Endothelial cell of hepatic sinusoid (primary cell): ENCODE data around the gene ZNF683.
"Not testable (repeated sequence)": the region's sequence is repeated elsewhere in the genome, so short reads cannot be mapped to it uniquely, and the experiment has no call there.

Source experiments
- in situ Hi-C: cut with HindIII; loops from 2 replicates; pipeline ENCODE4 v1.10.0; 2017; ENCODE audit warnings: low sequenced_read_pairs

ZNF683 gene

DNA sequence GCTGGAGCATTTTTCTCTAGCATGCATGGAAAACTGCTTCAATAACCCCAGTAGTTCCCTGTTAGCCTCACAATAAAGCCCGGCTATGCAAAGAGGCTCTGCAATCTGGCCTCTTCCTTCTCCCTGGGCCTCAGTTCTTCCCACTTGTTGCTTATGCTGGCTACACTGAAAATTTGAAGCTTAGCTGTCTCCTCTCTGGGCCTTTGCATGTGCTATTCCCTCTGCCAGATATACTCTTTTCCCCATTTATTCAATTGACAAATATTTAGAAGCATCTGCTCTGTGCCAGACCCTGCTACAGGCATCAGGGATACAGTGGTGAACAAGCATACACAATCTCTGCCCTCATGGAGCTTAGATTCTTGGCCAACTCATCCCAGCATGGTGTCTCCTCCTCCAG lies 33.9 kb downstream of the ZNF683 start:
- in situ Hi-C loops: no loop called here

DNA sequence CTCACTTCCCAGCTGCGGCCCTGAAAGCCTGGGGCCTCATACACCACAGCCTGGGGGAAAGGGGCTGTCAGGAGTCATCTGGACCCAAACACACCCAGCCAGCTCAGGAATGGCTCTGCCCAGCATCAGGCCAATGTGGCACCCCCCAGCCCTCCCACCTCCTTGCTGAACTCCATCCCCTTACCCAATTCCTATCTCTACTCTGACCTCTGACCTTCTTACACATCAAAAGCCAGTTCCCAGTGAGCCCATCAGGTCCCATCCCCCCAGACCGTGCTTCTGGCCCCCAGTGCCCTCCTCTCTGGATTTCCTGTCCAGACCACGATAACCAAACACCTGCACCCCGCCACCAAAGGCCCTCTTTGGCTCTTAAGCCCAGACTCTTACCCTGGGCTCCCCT lies 34.9 kb downstream of the ZNF683 start:
- in situ Hi-C loops: no loop called here

DNA sequence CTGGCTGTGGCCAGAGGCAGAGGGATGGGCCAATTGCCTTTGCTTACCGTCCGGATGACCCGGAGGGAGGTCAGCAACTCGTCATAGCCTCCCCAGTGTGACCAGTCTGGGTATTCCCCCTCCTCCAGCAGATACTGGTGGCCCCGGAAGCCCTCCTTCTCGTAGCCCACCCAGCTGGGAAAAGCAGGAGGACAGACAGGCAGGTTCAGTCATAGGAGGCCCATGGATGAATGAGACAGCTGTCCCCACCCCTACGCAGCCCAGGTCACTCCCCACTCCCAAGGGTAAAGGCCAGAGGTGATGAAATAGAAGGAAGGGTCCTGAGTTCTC lies 35.4 kb downstream of the ZNF683 start:
- in situ Hi-C loops: no loop called here

DNA sequence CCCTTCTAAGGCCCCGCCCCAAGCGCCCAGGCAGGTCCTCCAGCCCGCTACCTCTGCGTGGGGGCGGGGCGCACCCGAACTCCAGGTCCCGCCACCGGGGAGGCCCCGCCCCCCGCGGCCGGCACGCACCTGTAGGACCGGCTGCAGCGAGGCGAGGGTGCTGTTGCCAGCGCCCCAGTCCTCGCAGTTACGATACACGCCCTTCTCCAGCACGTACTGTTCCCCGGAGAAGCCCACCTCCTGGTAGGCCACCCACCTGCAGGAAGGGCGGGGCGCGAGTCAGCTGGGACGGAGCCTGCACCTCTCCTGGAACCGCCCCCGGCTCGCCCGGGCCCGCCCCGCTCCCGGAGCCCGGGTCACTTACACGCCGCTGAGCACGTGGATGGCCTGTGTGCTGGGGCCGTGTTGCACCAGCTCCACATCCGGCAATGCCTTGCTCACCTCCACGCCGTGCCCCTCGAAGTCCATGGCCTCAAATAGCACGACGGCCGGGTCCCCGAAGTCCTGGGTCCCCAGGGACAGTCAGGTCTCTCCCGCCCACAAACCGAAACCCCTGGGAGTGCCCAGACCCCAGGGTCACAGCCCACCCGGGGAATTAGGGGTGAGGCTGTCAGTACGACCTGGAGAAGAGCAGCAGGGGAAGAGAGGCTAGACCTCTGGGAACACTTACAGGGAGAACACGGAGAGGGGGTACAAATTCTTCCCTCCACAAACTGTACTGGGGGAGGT lies 35.9 kb downstream of the ZNF683 start:
- in situ Hi-C loops: no loop called here

DNA sequence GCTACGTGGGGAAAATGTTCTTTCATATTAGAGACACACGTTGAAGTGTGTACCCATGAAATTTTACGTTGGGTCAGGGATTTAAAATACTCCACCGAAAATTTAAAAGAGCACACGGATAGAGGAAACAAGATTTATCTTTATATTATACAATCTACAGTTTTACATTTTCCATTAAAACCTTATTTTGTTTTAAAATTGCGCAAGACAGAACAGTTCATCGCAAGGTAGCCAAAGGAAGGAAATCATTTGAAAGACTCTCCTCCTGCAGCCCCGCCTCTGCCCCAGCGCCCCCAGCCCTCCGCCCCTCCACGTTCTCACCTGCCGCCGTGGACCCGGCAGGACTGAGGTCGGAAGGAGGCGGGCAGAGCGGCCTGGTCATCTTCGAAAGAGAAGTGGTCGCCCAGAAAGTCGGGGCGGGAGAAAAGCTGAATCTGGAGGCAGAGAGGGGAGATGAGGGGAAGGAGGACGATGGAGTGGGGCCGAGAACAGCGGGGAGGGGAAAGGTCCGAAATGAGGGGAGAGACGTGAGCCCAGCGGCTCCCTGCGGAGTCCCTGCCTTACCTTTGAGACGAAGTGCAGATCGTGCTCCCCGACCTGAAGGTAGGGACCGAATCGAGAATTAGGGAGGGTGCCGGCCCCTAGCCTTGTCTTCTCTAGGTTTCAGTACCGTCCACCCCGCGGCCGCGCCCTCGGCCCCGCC lies 36.6 kb downstream of the ZNF683 start:
- in situ Hi-C loops: no loop called here

DNA sequence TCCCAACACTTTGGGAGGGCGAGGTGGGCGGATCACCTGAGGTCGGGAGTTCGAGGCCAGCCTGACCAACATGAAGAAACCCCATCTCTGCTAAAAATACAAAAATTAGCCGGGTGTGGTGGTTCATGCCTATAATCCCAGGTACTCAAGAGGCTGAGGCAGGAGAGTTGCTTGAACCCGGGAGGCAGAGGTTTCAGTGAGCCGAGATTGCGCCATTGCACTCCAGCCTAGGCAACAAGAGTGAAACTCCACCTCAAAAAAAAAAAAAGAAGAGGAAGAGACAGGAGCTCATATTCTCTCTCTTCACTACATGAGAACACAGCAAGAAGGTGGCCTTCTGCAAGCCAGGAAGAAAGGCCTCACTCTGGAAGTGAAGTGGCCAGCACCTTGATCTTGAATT lies 39.2 kb downstream of the ZNF683 start:
- in situ Hi-C loops: not testable (repeated sequence)

DNA sequence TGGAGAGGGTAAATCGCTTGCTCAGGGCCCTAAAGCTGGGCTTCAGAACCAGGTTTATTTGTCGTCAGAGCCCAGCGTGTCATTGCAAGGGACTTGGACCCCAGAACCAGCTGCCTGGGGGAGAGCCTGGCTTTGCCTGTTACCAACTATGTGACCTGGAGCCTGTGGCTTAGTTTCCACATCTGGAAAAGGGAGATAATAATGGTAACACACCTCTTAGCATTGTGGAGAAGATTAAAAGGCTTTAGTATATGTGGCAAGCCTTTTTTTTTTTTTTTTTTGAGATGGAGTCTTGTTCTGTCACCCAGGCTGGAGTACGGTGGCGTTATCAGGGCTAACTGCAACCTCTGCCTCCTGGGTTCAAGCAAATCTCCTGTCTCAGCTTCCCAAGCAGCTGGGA lies 42.3 kb downstream of the ZNF683 start:
- in situ Hi-C loops: no loop called here

DNA sequence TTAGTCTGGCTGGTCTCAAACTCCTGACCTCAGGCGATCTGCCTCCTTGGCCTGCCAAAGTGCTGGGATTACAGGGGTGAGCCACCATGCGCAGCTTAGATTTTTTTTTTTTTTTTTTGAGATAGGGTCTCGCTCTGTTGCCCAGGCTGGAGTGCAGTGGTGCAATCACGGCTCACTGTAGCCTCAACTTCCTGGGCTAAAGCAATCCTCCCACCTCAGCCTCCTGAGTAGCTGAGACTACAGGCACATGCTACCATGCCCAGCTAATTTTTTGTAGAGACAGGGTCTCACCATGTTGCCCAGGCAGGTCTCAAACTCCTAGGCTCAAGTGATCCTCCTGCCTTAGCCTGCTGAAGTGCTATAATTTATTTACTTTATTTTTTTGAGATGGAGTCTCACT lies 43.2 kb downstream of the ZNF683 start:
- in situ Hi-C loops: not testable (repeated sequence)

DNA sequence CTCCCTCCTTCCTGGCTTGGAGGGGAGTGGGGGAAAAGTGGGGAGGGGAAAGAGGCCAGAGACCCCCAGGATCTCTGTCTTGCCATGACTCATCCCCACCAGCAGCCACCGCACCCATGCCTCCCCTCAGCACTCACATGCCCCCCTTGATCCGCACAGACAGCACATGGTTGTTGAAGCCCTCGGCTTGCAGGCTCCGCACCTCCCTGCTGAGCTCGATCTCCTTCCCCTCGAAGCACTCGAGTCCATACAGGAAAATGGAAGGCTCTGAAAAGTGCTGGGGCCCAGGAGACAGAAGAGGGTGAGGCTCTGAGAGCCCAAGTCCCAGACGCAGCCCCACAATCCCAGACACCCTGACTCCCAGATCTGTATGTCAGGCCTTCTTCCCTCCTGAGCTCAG lies 44.0 kb downstream of the ZNF683 start:
- in situ Hi-C loops: no loop called here

DNA sequence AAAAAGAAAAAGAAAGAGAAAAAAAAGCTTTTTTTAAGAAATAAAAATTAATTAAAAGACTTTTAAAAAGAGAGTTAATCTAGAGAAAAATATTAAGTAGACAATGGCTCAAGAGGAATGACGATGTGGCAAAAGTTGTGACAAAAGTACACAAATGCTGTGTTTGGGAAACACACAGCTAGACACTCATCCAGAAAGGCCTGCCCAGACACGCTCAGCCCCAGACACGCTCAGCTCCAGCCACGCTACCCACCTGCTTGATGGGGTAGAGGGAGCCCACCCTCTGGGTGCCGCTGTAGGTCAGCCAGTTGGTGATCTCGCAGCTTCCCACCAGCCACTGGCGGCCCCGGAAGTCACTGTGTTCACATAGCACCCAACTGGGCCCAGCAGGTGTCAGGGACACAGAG lies 44.6 kb downstream of the ZNF683 start:
- in situ Hi-C loops: no loop called here

DNA sequence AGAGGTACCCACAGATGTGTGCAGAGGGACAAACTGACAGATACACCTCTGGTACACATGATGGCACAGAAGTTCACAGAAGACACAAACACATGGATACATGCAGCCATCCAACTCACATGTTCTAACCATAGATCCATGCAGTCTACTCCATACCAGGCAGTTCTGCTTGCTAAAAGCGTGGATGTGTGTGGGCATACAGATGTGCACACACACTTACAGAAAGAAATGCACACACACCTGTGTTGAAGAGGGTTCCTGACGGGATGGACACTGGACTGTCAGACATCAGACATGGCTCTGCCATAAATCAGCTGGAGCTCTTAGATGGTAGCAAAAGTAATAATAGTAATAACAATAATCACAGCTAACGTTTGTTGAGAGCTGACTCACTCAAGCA lies 48.0 kb downstream of the ZNF683 start:
- in situ Hi-C loops: no loop called here

DNA sequence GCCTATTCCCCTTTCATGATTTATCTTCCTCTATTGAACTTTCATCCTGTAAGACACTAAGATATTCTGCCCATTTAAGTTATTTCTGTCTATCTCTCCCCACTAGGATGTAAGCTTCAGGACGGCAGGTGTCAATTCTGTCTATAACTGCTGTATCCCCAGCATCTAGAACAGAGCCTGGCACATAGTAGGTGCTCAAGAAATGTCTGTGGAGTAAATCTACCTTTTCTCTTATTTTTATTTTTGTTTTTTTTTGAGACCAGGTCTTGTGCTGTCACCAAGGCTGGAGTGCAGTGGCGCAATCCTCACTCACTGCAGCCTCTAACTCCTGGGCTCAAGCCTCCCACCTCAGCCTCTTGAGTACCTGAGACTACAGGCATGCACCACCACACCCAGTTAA lies 49.2 kb downstream of the ZNF683 start:
- in situ Hi-C loops: no loop called here

DNA sequence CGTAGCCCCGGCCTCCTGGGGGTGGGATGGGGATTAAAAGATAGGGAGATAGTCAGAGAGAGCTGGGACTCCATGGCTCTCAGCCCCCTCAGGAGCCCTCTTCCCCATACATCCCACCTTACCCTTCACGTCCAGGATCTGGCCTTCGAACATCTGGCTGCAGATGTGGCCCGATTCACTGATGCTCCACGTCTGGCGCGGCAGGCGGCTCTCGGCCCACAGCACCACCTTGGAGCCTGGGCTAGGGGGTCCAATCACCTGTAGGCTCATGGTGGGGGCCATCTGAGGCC lies 50.6 kb downstream of the ZNF683 start:
- in situ Hi-C loops: no loop called here

DNA sequence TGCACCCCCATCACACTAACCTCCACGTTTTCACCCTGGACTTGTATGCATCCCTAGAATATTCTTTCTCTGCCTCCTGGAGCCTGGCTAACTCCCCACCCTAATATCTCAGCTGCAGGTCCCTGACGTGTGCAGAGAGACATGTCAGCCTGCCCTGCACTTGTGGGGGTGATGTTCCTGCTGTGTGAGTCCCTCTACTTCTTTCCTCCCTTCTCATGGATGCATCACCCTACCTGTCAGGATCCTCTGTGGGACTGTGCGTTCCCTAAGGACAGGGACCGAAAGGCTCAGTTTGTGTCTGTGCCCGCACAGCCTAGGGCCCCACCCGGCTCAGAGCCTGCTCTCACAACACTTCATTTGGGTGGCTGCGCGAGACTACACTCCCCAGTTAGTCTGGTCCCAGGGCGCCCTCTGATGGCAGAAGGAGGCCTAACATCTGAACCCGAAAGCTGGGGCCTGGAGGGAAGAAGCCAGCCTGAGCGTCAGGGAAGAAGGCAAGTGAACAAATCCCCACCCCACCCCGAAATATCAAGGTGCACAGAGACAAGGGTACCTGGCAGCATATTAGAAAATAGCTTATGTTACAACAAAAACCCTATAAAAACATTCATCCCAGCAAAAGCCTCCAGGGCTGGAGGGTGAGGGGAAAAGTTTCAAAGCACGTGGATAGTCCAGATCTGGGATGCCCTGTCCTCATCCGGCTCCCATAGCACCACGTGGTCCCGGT lies 51.1 kb downstream of the ZNF683 start:
- in situ Hi-C loops: no loop called here

DNA sequence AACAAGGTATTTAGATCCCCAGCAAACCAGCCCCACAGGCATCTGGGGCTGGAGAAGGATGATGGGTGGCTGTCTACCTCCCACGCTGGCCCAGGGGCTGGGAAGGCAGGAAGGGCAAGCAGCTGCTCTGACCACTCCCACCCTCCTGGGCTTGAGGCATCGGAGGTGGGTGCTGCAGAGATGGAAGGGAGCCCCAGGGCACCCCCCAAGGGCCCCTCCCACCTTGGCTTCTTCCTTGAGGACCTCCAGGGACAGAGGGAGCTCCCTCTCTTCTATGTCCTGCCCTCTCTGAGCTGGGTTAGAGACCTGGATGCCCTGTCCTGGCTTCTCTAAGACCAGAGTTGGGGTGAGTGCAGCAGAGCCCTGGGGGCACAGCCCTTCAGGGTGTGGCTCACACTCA lies 51.7 kb downstream of the ZNF683 start:
- in situ Hi-C loops: no loop called here

DNA sequence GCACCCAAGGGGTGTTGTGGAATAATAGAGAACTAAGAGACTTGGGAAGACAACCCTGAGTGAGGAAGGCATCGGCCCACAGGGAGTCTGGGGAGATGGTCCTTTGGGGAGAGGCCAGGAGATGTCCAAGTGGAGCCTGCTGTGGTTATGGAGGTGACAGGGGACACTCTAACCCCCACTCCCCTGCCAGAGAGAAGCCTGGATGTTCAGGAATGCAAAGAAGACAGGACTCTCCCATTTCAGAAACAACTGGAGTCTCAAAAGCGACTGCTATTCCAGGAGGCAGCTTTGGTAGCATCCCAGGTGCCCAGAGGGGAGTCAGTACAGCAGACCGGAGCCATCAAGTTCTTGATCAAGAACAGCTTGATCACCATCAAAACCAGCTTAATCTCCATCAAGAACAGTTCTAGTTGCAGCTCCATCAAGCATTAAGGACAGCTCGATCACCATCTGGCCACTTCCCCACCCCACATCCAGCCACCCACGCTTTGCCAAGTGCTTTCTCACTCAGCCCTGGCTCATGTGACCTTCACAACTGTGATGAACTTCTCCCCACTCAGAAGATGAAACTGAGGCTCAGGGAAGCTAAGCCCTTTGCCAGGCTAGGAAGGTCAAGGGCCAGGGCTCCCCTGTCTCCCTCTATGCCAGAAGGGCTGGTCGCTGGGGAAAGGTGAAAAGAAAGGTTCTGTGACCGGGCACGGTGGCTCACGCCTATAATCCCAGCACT lies 54.0 kb downstream of the ZNF683 start:
- in situ Hi-C loops: no loop called here

DNA sequence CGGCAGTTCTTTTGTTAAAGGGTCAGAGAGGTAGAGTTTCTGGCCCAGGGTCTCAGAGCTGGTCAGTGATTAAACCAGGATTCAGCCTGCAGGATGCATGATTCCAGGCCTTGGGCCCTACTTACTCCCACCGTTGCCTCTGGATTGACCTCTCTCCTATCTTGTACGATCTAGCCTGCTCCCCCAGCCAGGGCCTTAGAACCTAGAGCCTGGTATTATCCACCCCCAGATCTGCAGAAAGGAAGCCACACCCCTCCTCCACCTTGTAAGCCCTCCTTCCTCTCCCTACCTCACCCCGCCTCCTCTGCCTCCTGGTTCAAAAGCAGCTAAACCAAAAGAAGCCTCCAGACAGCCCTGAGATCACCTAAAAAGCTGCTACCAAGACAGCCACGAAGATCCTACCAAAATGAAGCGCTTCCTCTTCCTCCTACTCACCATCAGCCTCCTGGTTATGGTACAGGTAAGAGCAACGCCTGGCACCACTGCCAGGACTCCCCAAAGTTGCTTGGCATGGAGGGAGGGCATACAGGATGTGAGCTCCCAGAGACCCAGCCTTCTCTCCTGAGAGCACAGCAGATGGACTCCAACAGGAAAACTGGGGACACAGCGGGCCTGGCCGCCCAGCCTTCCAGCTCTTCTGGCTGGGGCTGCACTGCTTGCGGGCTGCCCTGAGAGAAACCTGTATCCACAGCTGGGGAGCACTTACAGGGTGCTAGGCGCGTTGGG lies 54.8 kb downstream of the ZNF683 start, which contains the start of gene CD52:
CD52 (plus strand) TSS at position 347 of the 726 bp plus-strand sequence; CDS start at position 407, 60 bp downstream.
- in situ Hi-C loops: no loop called here

DNA sequence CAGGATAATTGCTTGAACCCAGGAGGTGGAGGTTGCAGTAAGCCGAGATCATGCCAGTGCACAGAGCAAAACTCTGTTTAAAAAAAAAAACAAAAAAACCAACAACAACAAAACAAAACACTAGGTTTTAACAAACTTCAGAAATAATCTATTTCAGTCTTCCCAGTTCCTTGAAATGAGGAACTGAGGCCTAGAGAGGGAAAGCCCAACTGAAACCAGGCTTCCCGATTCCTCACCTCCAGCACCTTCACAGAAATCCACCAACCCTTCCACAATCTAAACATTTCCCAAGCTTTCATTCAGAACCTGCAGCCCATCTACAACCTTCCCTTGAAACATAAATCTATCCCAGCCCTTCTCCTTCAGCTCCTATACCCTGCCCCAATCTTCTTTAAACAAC lies 55.4 kb downstream of the ZNF683 start:
- in situ Hi-C loops: no loop called here

DNA sequence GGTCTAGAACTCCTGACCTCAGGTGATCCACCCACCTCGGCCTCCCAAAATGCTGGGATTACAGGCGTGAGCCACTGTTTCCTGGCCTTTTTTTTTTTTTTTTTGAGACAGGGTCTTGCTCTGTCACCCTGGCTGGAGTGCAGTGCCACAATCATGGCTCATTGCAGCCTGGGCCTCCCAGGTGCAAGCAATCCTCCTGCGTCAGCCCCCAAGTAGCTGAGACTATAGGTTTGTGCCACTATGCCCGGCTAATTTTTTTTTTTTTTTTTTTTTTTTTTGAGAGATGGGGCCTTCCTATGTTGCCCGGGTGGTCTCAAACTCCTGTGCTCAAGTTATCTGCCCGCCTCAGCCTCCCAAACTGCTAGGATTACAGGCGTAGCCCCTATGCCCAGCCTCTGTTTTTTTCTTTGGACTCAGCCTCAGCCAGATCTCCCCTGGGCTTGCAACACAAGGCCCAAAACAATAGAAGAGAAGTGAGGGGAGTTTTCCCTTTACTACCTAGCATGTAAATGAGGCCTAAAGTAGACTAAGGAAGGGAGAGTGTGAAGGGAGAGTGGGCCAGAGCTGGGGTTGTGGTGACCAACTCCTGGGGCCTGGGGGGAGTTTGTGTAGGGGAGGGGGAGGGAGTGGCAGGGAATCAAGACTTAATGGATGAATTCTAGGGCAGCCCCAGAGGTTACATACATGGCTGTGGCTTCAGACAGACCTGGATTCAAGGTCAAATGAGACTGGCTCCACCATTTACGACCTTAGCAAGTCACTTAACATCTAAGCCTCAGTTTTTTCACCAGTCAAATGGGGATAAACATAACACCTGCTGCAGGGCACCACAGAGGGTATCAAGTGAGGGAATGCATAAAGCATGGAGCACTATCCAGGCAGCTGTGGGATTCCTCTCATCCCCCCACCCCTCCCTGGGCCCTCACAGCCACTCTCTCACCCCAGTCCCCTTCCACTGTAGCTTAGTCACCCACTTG lies 56.4 kb downstream of the ZNF683 start:
- in situ Hi-C loops: no loop called here

DNA sequence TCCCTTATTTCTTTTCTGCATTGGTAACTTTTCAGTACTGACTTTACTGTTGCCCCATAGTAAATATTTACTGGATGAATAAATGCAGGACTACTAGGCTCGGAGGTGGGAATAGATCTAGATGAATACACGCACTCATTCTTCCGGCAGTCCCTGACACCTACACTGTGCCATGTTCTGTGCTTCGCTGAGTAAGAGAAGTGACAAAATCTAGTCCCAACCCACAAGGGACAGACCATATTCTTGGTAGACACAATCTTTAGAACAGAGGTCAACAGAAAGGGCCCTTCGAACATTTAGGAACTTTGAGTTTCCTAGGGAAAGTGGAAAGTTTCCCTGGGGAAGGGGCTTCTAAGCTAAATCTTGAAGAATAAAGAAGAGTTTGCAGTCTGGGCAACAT lies 58.0 kb downstream of the ZNF683 start:
- in situ Hi-C loops: no loop called here
